ENCODE data around the gene POLD3.

Gene POLD3

GRCh38 chr11:74592441-74593362 is at the start of gene POLD3:
POLD3 (plus strand) TSS chr11:74592582; CDS start chr11:74592659, 77 bp downstream.
- TF ChIP-seq CTCF (IDR thresholded peaks at IDR 0.05; ENCODE audit: control insufficient read depth, insufficient read depth, low read depth, low read length, missing control alignments) = no peak
- peak within 1 kb of the TSS; percentile 75 for H3K4me3 ChIP-seq (ENCODE audit: control insufficient read depth, low read depth, low read length)
- peak; percentile 39 for DNase-seq (ENCODE audit: low read depth)

- no peak for TF ChIP-seq CTCF (IDR thresholded peaks at IDR 0.05; ENCODE audit: control insufficient read depth, insufficient read depth, low read depth, low read length, missing control alignments)
- no peak for DNase-seq (ENCODE audit: low read depth)
- H3K4me3 ChIP-seq (ENCODE audit: control insufficient read depth, low read depth, low read length) = no peak overlapping the region
These were observed 48.4 kb upstream of the POLD3 start for GRCh38 chr11:74543991-74544390.

- TF ChIP-seq CTCF (IDR thresholded peaks at IDR 0.05; ENCODE audit: control insufficient read depth, insufficient read depth, low read depth, low read length, missing control alignments) = no peak
- no peak overlapping the region for H3K4me3 ChIP-seq (ENCODE audit: control insufficient read depth, low read depth, low read length)
- DNase-seq (ENCODE audit: low read depth) = no peak
These were observed 45.6 kb upstream of the POLD3 start for GRCh38 chr11:74546752-74547151.

- DNase-seq (ENCODE audit: low read depth) = no peak
- no peak for TF ChIP-seq CTCF (IDR thresholded peaks at IDR 0.05; ENCODE audit: control insufficient read depth, insufficient read depth, low read depth, low read length, missing control alignments)
These were observed 41.2 kb upstream of the POLD3 start for GRCh38 chr11:74550991-74551753.

GRCh38 chr11:74551754-74552145 is 40.6 kb upstream of the POLD3 start:
- H3K4me3 ChIP-seq (ENCODE audit: control insufficient read depth, low read depth, low read length) = no peak overlapping the region
- TF ChIP-seq CTCF (IDR thresholded peaks at IDR 0.05; ENCODE audit: control insufficient read depth, insufficient read depth, low read depth, low read length, missing control alignments) = no peak
- no peak for DNase-seq (ENCODE audit: low read depth)

More at GRCh38 chr11:74550991-74551753, 41.2 kb upstream of the POLD3 start:
- H3K4me3 ChIP-seq (ENCODE audit: control insufficient read depth, low read depth, low read length) = no peak overlapping the region

- no peak for DNase-seq (ENCODE audit: low read depth)
- TF ChIP-seq CTCF (IDR thresholded peaks at IDR 0.05; ENCODE audit: control insufficient read depth, insufficient read depth, low read depth, low read length, missing control alignments) = no peak
- H3K4me3 ChIP-seq (ENCODE audit: control insufficient read depth, low read depth, low read length) = no peak overlapping the region
These were observed 34.9 kb upstream of the POLD3 start for GRCh38 chr11:74557526-74557925.

Data from AG09309 (cell line).